Mesodermal cell (in vitro differentiated cells): Measurements from ENCODE around the gene SLC35E4.
"Not testable (repeated sequence)": the region's sequence is repeated elsewhere in the genome, so short reads cannot be mapped to it uniquely, and the experiment has no call there.

ENCODE experiments used
- H3K27ac ChIP-seq: 2 replicates; pipeline ENCODE4 v1.7.0; 2013; ENCODE audit warnings: mild to moderate bottlenecking, low read depth, low read length, moderate library complexity; ENCODE audit not compliant: severe bottlenecking
- H3K36me3 ChIP-seq: 2 replicates; pipeline ENCODE4 v1.7.1; 2013; ENCODE audit warnings: mild to moderate bottlenecking, low read length, moderate library complexity; ENCODE audit not compliant: control insufficient read depth, insufficient read depth
- H3K4me1 ChIP-seq: one replicate; pipeline ENCODE4 v1.7.1; 2013; ENCODE audit warnings: mild to moderate bottlenecking, low read length; ENCODE audit not compliant: insufficient read depth, control insufficient read depth, poor library complexity, severe bottlenecking
- H3K4me3 ChIP-seq: 2 replicates; pipeline ENCODE4 v1.7.0; 2013; ENCODE audit warnings: low read length, control low read depth, mild to moderate bottlenecking; ENCODE audit not compliant: insufficient read depth, poor library complexity, severe bottlenecking; ENCODE audit errors: extremely low read depth
- H3K9me3 ChIP-seq: 2 replicates; pipeline ENCODE4 v1.7.1; 2013; ENCODE audit warnings: mild to moderate bottlenecking, low read length, moderate library complexity; ENCODE audit not compliant: control insufficient read depth
- WGBS, 2 experiments: methylation state at CpG; one replicate each; pipeline ENCODE4 v1.1.5; 2013; ENCODE audit warnings: missing lambda C conversion rate in 2 of 2; ENCODE audit not compliant: insufficient coverage in 2 of 2; 5-methylcytosine and 5-hydroxymethylcytosine counted together

The SLC35E4 gene

GRCh38 chr22:30612789-30613188 is 22.8 kb upstream of the SLC35E4 start:
- Histone ChIP-seq H3K27ac (no peak overlapping the region), H3K4me3 (no peak overlapping the region), H3K36me3 (no peaks in the 10 kb centered on the region), H3K4me1 (peaks cover 16% of the 10 kb centered on the region), H3K9me3 (no peaks in the 10 kb centered on the region)
- 91 to 95% methylated on average over 7 to 8 of the region's 8 CpGs for WGBS, 2 experiments

- H3K4me3 ChIP-seq, result no peak overlapping the region
- no peaks in the 10 kb centered on the region for H3K9me3 ChIP-seq
- H3K27ac ChIP-seq, result no peak overlapping the region
- no peaks in the 10 kb centered on the region for H3K36me3 ChIP-seq
- peaks cover 8% of the 10 kb centered on the region for H3K4me1 ChIP-seq
- WGBS, 2 experiments, result 96 to 98% methylated on average over 4 to 5 of the region's 7 CpGs
Observed at GRCh38 chr22:30614268-30614667, 21.3 kb upstream of the SLC35E4 start.

GRCh38 chr22:30614879-30615278 is 20.7 kb upstream of the SLC35E4 start:
- Histone ChIP-seq H3K9me3 (no peaks in the 10 kb centered on the region), H3K27ac (no peak overlapping the region), H3K4me3 (no peak overlapping the region), H3K36me3 (no peaks in the 10 kb centered on the region), H3K4me1 (peaks cover 3% of the 10 kb centered on the region)

- WGBS, 2 experiments, result 94% methylated on average over 4 to 7 of the region's 7 CpGs
- no peak overlapping the region for H3K27ac ChIP-seq
- H3K4me3 ChIP-seq, result no peak overlapping the region
- no peaks in the 10 kb centered on the region for H3K9me3 ChIP-seq
- no peaks in the 10 kb centered on the region for H3K4me1 ChIP-seq
- H3K36me3 ChIP-seq, result no peaks in the 10 kb centered on the region
Observed at GRCh38 chr22:30615543-30615954, 20.0 kb upstream of the SLC35E4 start.

GRCh38 chr22:30617819-30618218 is 17.8 kb upstream of the SLC35E4 start:
- Histone ChIP-seq H3K4me1 (no peaks in the 10 kb centered on the region), H3K4me3 (no peak overlapping the region), H3K36me3 (no peaks in the 10 kb centered on the region), H3K27ac (no peak overlapping the region), H3K9me3 (no peaks in the 10 kb centered on the region)
- 75 to 94% methylated on average over 2 to 3 of the region's 6 CpGs for WGBS, 2 experiments

- not testable (repeated sequence) for H3K27ac ChIP-seq, H3K36me3 ChIP-seq, H3K4me3 ChIP-seq, H3K9me3 ChIP-seq, H3K4me1 ChIP-seq
- 100% methylated on average over 1 to 2 of the region's 6 CpGs for WGBS, 2 experiments
Observed at GRCh38 chr22:30619909-30620308, 15.7 kb upstream of the SLC35E4 start.

GRCh38 chr22:30626413-30626812 is 9.2 kb upstream of the SLC35E4 start:
- Histone ChIP-seq H3K36me3 (no peaks in the 10 kb centered on the region), H3K4me1 (no peaks in the 10 kb centered on the region), H3K4me3 (no peak overlapping the region), H3K27ac (no peak overlapping the region), H3K9me3 (no peaks in the 10 kb centered on the region)
- 92 to 93% methylated on average over 5 of the region's 5 CpGs for WGBS, 2 experiments

- H3K4me3 ChIP-seq, result no peak overlapping the region
- no peak overlapping the region for H3K27ac ChIP-seq
- H3K4me1 ChIP-seq, result no peaks in the 10 kb centered on the region
- no peaks in the 10 kb centered on the region for H3K36me3 ChIP-seq
- WGBS, 2 experiments, result 95 to 100% methylated on average over 1 to 3 of the region's 5 CpGs
- no peaks in the 10 kb centered on the region for H3K9me3 ChIP-seq
Observed at GRCh38 chr22:30627471-30627870, 8.1 kb upstream of the SLC35E4 start.

- Histone ChIP-seq H3K4me1 (no peaks in the 10 kb centered on the region), H3K4me3 (no peak overlapping the region), H3K27ac (no peak overlapping the region), H3K9me3 (no peaks in the 10 kb centered on the region), H3K36me3 (no peaks in the 10 kb centered on the region)
- 83 to 92% methylated on average over 3 of the region's 4 CpGs for WGBS, 2 experiments
Observed at GRCh38 chr22:30628491-30628890, 7.1 kb upstream of the SLC35E4 start.

- H3K27ac ChIP-seq, H3K36me3 ChIP-seq, H3K4me3 ChIP-seq, H3K4me1 ChIP-seq, H3K9me3 ChIP-seq: not testable (repeated sequence)
- WGBS, 2 experiments, result 93 to 100% methylated on average over 1 to 10 of the region's 31 CpGs
Observed at GRCh38 chr22:30631469-30631868, 4.1 kb upstream of the SLC35E4 start.

GRCh38 chr22:30634471-30635233 is 929 bp upstream of the SLC35E4 start:
- Histone ChIP-seq H3K4me3 (peak overlapping the region; percentile 49), H3K27ac (peak overlapping the region; percentile 64), H3K9me3 (no peaks in the 10 kb centered on the region), H3K4me1 (peaks cover 11% of the 10 kb centered on the region), H3K36me3 (no peaks in the 10 kb centered on the region)
- WGBS, 2 experiments, result 15 to 19% methylated on average over 28 to 29 of the region's 29 CpGs
